Measurements from ENCODE around the gene CACNA1D. TPM values are rescaled to one million over a fixed set of nuclear protein-coding genes. Genes with fewer than 3 reads are reported as not detected.
"Not testable (repeated sequence)": the region's sequence is repeated elsewhere in the genome, so short reads cannot be mapped to it uniquely, and the experiment has no call there.

CACNA1D gene
- total RNA-seq, 1 donor from 2014 or later, result 2.8 TPM

GRCh38 chr3:53635041-53635440, 140.6 kb downstream of the CACNA1D start:
- Mint-ChIP-seq H3K4me1 (no peaks in the 10 kb centered on the region), H3K36me3 (no peaks in the 10 kb centered on the region), H3K9me3 (peaks cover 16% of the 10 kb centered on the region), H3K27ac (no peak overlapping the region), H3K27me3 (ENCODE audit: low read depth) (peaks cover 22% of the 10 kb centered on the region), H3K4me3 (no peak overlapping the region)
- no peak for DNase-seq (ENCODE audit: low spot score in 2 of 2, unreplicated experiment in 2 of 2)
- TF ChIP-seq CTCF (IDR thresholded peaks at IDR 0.05; ENCODE audit: unreplicated experiment), result no peak

GRCh38 chr3:53638806-53639205, 144.4 kb downstream of the CACNA1D start:
- H3K36me3 Mint-ChIP-seq, H3K4me1 Mint-ChIP-seq, H3K4me3 Mint-ChIP-seq: not testable (repeated sequence)

DNA sequence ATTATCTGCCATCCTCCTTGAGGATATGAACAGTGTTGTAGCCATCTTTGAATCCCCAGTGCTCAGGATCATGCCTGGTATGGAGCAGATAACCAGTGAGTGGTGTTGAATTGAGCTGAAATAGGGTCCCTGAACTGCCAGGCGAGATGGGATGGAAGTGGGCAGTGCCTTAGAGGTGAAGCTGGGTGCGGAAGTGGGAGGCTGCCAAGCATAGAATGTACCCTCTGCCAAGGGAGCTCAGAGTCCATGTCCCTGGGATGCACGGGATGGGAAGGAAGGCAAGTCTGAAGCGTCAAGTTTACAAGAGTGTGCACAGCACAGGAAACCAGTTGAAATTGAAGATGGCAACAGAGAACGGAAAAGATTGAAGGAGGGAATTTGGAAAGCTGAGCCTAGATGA, 147.0 kb downstream of the CACNA1D start:
- H3K9me3 Mint-ChIP-seq, result no peaks in the 10 kb centered on the region
- H3K27me3 Mint-ChIP-seq (ENCODE audit: low read depth), result peaks cover 22% of the 10 kb centered on the region
- peaks cover 6% of the 10 kb centered on the region for H3K4me1 Mint-ChIP-seq
- no peaks in the 10 kb centered on the region for H3K36me3 Mint-ChIP-seq
- H3K4me3 Mint-ChIP-seq, result no peak overlapping the region
- TF ChIP-seq CTCF (IDR thresholded peaks at IDR 0.05; ENCODE audit: unreplicated experiment), result no peak
- DNase-seq (ENCODE audit: low spot score in 2 of 2, unreplicated experiment in 2 of 2), result no peak
- H3K27ac Mint-ChIP-seq, result no peak overlapping the region

More at GRCh38 chr3:53638806-53639205, 144.4 kb downstream of the CACNA1D start:
- DNase-seq (ENCODE audit: low spot score in 2 of 2, unreplicated experiment in 2 of 2); H3K27ac Mint-ChIP-seq; H3K9me3 Mint-ChIP-seq: not testable (repeated sequence)
- peaks cover 36% of the 10 kb centered on the region for H3K27me3 Mint-ChIP-seq (ENCODE audit: low read depth)

- Mint-ChIP-seq H3K4me1 (peaks cover 6% of the 10 kb centered on the region), H3K4me3 (no peak overlapping the region), H3K36me3 (no peaks in the 10 kb centered on the region), H3K27me3 (ENCODE audit: low read depth) (peaks cover 24% of the 10 kb centered on the region), H3K9me3 (no peaks in the 10 kb centered on the region), H3K27ac (no peak overlapping the region)
- TF ChIP-seq CTCF (IDR thresholded peaks at IDR 0.05; ENCODE audit: unreplicated experiment), result no peak
- DNase-seq (ENCODE audit: low spot score in 2 of 2, unreplicated experiment in 2 of 2), result no peak
These were observed 147.8 kb downstream of the CACNA1D start for GRCh38 chr3:53642211-53642610.

- Mint-ChIP-seq H3K27me3 (ENCODE audit: low read depth) (peaks cover 24% of the 10 kb centered on the region), H3K4me1 (peaks cover 18% of the 10 kb centered on the region), H3K9me3 (no peaks in the 10 kb centered on the region), H3K4me3 (no peak overlapping the region), H3K27ac (no peak overlapping the region), H3K36me3 (no peaks in the 10 kb centered on the region)
- DNase-seq (ENCODE audit: low spot score in 2 of 2, unreplicated experiment in 2 of 2), result no peak
- TF ChIP-seq CTCF (IDR thresholded peaks at IDR 0.05; ENCODE audit: unreplicated experiment), result no peak
These were observed 149.3 kb downstream of the CACNA1D start for GRCh38 chr3:53643757-53644156.

GRCh38 chr3:53645754-53646153, 151.3 kb downstream of the CACNA1D start:
- H3K27ac Mint-ChIP-seq, result no peak overlapping the region
- TF ChIP-seq CTCF (IDR thresholded peaks at IDR 0.05; ENCODE audit: unreplicated experiment), result no peak
- no peak overlapping the region for H3K4me3 Mint-ChIP-seq
- H3K27me3 Mint-ChIP-seq (ENCODE audit: low read depth), result peaks cover 21% of the 10 kb centered on the region
- peaks cover 22% of the 10 kb centered on the region for H3K4me1 Mint-ChIP-seq
- no peaks in the 10 kb centered on the region for H3K36me3 Mint-ChIP-seq
- H3K9me3 Mint-ChIP-seq, result no peaks in the 10 kb centered on the region
- no peak for DNase-seq (ENCODE audit: low spot score in 2 of 2, unreplicated experiment in 2 of 2)
